ENCODE results near the gene BRSK2.

- TF ChIP-seq EP300 (IDR thresholded peaks at IDR 0.05): no peak
- TF ChIP-seq POLR2A (IDR thresholded peaks at IDR 0.05): no peak
- TF ChIP-seq CTCF (IDR thresholded peaks at IDR 0.05): no peak
- TF ChIP-seq POLR2AphosphoS5 (IDR thresholded peaks at IDR 0.05): no peak
Observed at GRCh38 chr11:1439341-1439740, 49.6 kb downstream of the BRSK2 start.

Measured in gastroesophageal sphincter (tissue), 3 donors.